ENCODE data around the gene NCOA1. TPM values are rescaled to one million over a fixed set of nuclear protein-coding genes. Genes with fewer than 3 reads are reported as not detected.
"Not testable (repeated sequence)": the region's sequence is repeated elsewhere in the genome, so short reads cannot be mapped to it uniquely, and the experiment has no call there.

Gene NCOA1
- total RNA-seq, 1 experiment from 2014 or later: 11.6 TPM

DNA sequence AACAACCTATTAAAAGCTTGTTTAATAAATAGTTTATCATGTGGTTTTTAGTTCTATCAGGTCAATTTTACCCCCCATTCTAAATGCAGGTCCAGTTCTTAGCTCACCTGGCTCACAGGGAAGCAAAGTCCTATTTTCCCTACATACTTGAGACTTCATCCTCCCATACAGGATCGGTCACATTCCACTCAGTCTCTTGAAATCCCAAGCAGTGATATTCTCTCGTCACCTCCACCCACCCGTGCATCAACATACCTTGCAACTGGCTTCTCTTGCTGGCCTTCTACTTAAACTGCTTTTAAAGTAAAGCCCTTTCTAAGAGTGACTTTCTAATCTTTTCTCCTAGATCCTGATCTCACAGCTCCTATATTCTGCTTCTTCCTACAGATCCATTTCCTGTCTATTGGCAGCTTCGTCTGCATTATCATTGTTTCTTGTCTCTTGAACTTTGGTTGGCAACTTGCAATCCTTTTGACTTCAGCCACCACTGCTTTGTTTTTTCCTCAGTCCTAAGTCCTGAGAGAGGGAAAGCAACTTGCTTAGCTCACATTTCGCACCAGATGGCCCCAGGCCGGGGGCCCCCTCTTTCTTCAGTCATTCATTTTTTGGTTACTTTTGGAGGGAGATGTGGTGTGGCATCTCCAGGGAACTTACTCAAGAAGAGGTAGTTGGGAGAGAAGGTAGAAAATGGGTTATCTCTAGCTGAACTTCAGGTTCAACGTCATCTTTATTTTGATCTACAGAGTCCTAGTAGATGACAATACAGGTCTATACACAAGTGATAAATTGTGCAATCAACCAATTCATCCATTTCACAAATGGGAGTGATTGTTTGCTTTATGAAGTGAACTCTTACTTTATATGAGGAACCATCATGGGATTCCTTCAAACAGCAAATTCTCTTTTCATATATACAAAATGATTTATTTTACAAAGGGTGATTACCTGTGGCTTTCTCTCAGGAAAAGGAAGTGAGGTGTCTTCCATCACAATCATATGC is 23.9 kb upstream of the NCOA1 start:
- no TSS peak for BruUV-seq (replicated peaks)
- Histone ChIP-seq H3K4me3 (no peak overlapping the region), H3K9me3 (ENCODE audit: insufficient read depth, low read depth) (no peaks in the 10 kb centered on the region), H3K4me1 (replicated peaks; ENCODE audit: insufficient read depth) (peaks cover 18% of the 10 kb centered on the region), H3K4me2 (peak overlapping the region; percentile 35), H3K36me3 (ENCODE audit: low read depth) (no peaks in the 10 kb centered on the region), H3K27me3 (ENCODE audit: insufficient read depth, low read depth) (no peaks in the 10 kb centered on the region), H3K9me2 (ENCODE audit: insufficient read depth) (no peaks in the 10 kb centered on the region), H3F3A (ENCODE audit: insufficient read depth, low read depth) (peaks cover 4% of the 10 kb centered on the region; the same call in 1 of the 2 replicates), H4K20me1 (ENCODE audit: insufficient read depth) (no peaks in the 10 kb centered on the region), H2AFZ (0 out of 2 replicates have a peak overlapping the region, but pooled peaks have one; percentile 39), H3K27ac (peak overlapping the region; percentile 37), H3K79me2 (ENCODE audit: low read depth) (no peaks in the 10 kb centered on the region)
- ChIA-PET POLR2A (ENCODE audit: unreplicated experiment) (interaction anchor here (0.6 kb wide), 1 partner anchor 82 kb away, joined by 3 read pairs; no protein-coding TSS in a partner anchor), CTCF (no interaction called here)
- intact Hi-C loops (cut with micrococcal nuclease; ENCODE audit: unreplicated experiment): no loop called here
- peak; percentile 43 to 78 for DNase-seq
- TF ChIP-seq, protein P1, sequence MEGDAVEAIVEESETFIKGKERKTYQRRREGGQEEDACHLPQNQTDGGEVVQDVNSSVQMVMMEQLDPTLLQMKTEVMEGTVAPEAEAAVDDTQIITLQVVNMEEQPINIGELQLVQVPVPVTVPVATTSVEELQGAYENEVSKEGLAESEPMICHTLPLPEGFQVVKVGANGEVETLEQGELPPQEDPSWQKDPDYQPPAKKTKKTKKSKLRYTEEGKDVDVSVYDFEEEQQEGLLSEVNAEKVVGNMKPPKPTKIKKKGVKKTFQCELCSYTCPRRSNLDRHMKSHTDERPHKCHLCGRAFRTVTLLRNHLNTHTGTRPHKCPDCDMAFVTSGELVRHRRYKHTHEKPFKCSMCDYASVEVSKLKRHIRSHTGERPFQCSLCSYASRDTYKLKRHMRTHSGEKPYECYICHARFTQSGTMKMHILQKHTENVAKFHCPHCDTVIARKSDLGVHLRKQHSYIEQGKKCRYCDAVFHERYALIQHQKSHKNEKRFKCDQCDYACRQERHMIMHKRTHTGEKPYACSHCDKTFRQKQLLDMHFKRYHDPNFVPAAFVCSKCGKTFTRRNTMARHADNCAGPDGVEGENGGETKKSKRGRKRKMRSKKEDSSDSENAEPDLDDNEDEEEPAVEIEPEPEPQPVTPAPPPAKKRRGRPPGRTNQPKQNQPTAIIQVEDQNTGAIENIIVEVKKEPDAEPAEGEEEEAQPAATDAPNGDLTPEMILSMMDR (conservative IDR thresholded peaks at IDR 0.05): no peak
- no peak for TF ChIP-seq EZH2 (IDR thresholded peaks at IDR 0.05; ENCODE audit: low read depth)

DNA sequence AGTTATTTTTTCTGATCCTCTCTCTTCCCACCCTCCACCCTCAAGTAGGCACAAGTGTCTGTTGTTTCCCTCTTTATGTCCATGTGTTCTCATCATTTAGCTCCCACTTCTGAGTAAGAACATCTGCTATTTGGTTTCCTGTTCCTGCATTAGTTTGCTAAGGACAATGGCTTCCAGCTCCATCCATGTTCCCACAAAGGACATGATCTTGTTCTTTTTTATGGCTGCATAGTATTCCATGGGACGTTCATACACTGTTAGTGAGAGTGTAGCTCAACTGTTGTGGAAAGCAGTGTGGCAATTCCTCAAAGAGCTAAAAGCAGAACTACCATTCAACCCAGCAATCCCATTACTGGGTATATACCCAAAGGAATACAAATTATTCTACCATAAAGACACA is 22.6 kb upstream of the NCOA1 start:
- H3K9me3 ChIP-seq (ENCODE audit: insufficient read depth, low read depth); DNase-seq; H3K4me2 ChIP-seq; POLR2A ChIA-PET (ENCODE audit: unreplicated experiment); H3K36me3 ChIP-seq (ENCODE audit: low read depth); CTCF ChIA-PET; intact Hi-C loops (cut with micrococcal nuclease; ENCODE audit: unreplicated experiment); H3K27ac ChIP-seq; H3K27me3 ChIP-seq (ENCODE audit: insufficient read depth, low read depth); H4K20me1 ChIP-seq (ENCODE audit: insufficient read depth); H3K79me2 ChIP-seq (ENCODE audit: low read depth); H2AFZ ChIP-seq; H3K9me2 ChIP-seq (ENCODE audit: insufficient read depth); H3F3A ChIP-seq (ENCODE audit: insufficient read depth, low read depth); H3K4me3 ChIP-seq; BruUV-seq (replicated peaks): not testable (repeated sequence)
- H3K4me1 ChIP-seq (replicated peaks; ENCODE audit: insufficient read depth): peaks cover 18% of the 10 kb centered on the region

DNA sequence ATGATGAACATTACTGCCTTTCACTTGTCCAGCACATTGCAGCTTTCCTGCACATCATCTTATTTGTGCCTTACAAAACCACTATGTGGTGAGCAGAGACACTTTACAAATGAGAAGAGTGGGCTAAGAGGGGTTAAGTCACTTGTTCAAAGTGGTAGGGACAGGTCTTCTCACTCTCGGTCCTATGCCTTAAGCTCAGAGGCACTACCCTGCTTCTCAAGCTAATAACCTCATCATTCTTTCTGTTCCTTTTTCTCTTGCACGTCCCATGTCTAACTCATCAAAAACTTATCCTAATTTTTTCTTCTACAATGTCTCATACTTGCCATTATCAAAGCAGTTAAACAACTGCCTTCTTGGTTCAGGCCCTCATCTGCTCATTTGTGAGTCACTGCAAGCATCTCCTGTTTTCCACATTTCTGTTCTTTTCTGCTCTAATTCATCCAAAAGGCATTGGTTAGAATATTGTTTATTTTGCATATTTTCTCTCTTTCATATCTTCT is 21.9 kb upstream of the NCOA1 start:
- intact Hi-C loops (cut with micrococcal nuclease; ENCODE audit: unreplicated experiment): no loop called here
- no TSS peak for BruUV-seq (replicated peaks)
- Histone ChIP-seq H2AFZ (no peak overlapping the region), H3F3A (ENCODE audit: insufficient read depth, low read depth) (peaks cover 4% of the 10 kb centered on the region; the same call in 1 of the 2 replicates), H3K4me3 (no peak overlapping the region), H3K4me2 (no peak overlapping the region), H3K9me3 (ENCODE audit: insufficient read depth, low read depth) (no peaks in the 10 kb centered on the region), H4K20me1 (ENCODE audit: insufficient read depth) (no peaks in the 10 kb centered on the region), H3K79me2 (ENCODE audit: low read depth) (no peaks in the 10 kb centered on the region), H3K36me3 (ENCODE audit: low read depth) (no peaks in the 10 kb centered on the region), H3K27ac (no peak overlapping the region), H3K9me2 (ENCODE audit: insufficient read depth) (no peaks in the 10 kb centered on the region), H3K27me3 (ENCODE audit: insufficient read depth, low read depth) (no peaks in the 10 kb centered on the region), H3K4me1 (replicated peaks; ENCODE audit: insufficient read depth) (peaks cover 18% of the 10 kb centered on the region)
- TF ChIP-seq EZH2 (IDR thresholded peaks at IDR 0.05; ENCODE audit: low read depth): no peak
- TF ChIP-seq, protein P1 (conservative IDR thresholded peaks at IDR 0.05): no peak
- ChIA-PET CTCF (no interaction called here), POLR2A (ENCODE audit: unreplicated experiment) (no interaction called here)
- no peak for DNase-seq
